ENCODE data around the gene MIPOL1.
"Not testable (repeated sequence)": the region's sequence is repeated elsewhere in the genome, so short reads cannot be mapped to it uniquely, and the experiment has no call there.

MIPOL1 gene

GRCh38 chr14:37289688-37290087 is 92.0 kb downstream of the MIPOL1 start (continued):
- no peak for TF ChIP-seq ZNF23 (tag by site-specific recombination; IDR thresholded peaks at IDR 0.05; ENCODE audit: borderline replicate concordance)
- TF ChIP-seq ZBTB7A (tag by site-specific recombination; IDR thresholded peaks at IDR 0.05; ENCODE audit: low read depth): no peak

GRCh38 chr14:37295262-37295661 is 97.5 kb downstream of the MIPOL1 start:
- H3K9me3 ChIP-seq (ENCODE audit: control insufficient read depth, insufficient read depth, low read depth, low read length); H3K4me3 ChIP-seq (ENCODE audit: low read depth, low read length); H3K27ac ChIP-seq (ENCODE audit: extremely low read depth, low read depth, low read length); POLR2A ChIA-PET; CTCF ChIA-PET; H3K4me1 ChIP-seq (ENCODE audit: control insufficient read depth, insufficient read depth, low read length): not testable (repeated sequence)
- H3K36me3 ChIP-seq (ENCODE audit: control insufficient read depth in 2 of 2, insufficient read depth in 1 of 2, low read length in 2 of 2): peaks cover 4 to 10% of the 10 kb centered on the region in 2 experiments; a peak in 2 of 3 replicates

DNA sequence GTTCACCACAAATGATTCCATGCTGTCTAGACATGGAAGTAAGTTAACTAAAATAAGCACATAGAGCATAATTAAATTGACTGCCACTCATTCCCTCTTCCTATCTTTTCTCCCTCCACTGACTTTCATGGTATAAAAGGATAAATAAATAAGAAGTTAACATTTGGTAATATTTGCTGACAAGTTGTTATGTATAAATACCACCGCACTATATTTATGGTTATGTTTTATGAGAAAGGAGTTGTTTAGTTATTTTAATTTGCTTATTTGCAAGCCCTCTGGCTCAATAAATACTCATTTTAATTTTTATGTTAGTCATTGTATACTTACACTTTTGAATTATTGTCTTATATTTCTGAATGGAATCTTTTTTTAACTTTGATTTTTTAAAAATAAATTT is 113.5 kb downstream of the MIPOL1 start:
- ChIA-PET CTCF (no interaction called here), POLR2A (no interaction called here)
- no peaks in the 10 kb centered on the region for H3K4me1 ChIP-seq (ENCODE audit: control insufficient read depth, insufficient read depth, low read length)
- H3K9me3 ChIP-seq (ENCODE audit: control insufficient read depth, insufficient read depth, low read depth, low read length): no peaks in the 10 kb centered on the region
- TF ChIP-seq ZBTB1 (tag by site-specific recombination; IDR thresholded peaks at IDR 0.05): no peak
- TF ChIP-seq, protein P1, sequence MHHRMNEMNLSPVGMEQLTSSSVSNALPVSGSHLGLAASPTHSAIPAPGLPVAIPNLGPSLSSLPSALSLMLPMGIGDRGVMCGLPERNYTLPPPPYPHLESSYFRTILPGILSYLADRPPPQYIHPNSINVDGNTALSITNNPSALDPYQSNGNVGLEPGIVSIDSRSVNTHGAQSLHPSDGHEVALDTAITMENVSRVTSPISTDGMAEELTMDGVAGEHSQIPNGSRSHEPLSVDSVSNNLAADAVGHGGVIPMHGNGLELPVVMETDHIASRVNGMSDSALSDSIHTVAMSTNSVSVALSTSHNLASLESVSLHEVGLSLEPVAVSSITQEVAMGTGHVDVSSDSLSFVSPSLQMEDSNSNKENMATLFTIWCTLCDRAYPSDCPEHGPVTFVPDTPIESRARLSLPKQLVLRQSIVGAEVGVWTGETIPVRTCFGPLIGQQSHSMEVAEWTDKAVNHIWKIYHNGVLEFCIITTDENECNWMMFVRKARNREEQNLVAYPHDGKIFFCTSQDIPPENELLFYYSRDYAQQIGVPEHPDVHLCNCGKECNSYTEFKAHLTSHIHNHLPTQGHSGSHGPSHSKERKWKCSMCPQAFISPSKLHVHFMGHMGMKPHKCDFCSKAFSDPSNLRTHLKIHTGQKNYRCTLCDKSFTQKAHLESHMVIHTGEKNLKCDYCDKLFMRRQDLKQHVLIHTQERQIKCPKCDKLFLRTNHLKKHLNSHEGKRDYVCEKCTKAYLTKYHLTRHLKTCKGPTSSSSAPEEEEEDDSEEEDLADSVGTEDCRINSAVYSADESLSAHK (tag by site-specific recombination; IDR thresholded peaks at IDR 0.05): no peak
- H3K36me3 ChIP-seq (ENCODE audit: control insufficient read depth in 2 of 2, insufficient read depth in 1 of 2, low read length in 2 of 2): no peaks in the 10 kb centered on the region
- H3K4me3 ChIP-seq (ENCODE audit: low read depth, low read length): no peak overlapping the region
- no peak overlapping the region for H3K27ac ChIP-seq (ENCODE audit: extremely low read depth, low read depth, low read length)

GRCh38 chr14:37318938-37319337 is 121.2 kb downstream of the MIPOL1 start:
- H3K9me3 ChIP-seq (ENCODE audit: control insufficient read depth, insufficient read depth, low read depth, low read length): no peaks in the 10 kb centered on the region
- H3K27ac ChIP-seq (ENCODE audit: extremely low read depth, low read depth, low read length): no peak overlapping the region
- no peak overlapping the region for H3K4me3 ChIP-seq (ENCODE audit: low read depth, low read length)
- no peaks in the 10 kb centered on the region for H3K4me1 ChIP-seq (ENCODE audit: control insufficient read depth, insufficient read depth, low read length)
- TF ChIP-seq, protein P2, sequence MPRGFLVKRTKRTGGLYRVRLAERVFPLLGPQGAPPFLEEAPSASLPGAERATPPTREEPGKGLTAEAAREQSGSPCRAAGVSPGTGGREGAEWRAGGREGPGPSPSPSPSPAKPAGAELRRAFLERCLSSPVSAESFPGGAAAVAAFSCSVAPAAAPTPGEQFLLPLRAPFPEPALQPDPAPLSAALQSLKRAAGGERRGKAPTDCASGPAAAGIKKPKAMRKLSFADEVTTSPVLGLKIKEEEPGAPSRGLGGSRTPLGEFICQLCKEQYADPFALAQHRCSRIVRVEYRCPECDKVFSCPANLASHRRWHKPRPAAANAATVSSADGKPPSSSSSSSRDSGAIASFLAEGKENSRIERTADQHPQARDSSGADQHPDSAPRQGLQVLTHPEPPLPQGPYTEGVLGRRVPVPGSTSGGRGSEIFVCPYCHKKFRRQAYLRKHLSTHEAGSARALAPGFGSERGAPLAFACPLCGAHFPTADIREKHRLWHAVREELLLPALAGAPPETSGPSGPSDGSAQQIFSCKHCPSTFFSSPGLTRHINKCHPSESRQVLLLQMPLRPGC (tag by site-specific recombination; IDR thresholded peaks at IDR 0.05): no peak
- TF ChIP-seq, protein P3, sequence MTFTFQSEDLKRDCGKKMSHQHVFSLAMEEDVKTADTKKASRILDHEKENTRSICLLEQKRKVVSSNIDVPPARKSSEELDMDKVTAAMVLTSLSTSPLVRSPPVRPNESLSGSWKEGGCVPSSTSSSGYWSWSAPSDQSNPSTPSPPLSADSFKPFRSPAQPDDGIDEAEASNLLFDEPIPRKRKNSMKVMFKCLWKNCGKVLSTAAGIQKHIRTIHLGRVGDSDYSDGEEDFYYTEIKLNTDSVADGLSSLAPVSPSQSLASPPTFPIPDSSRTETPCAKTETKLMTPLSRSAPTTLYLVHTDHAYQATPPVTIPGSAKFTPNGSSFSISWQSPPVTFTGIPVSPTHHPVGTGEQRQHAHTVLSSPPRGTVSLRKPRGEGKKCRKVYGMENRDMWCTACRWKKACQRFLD (tag by site-specific recombination; IDR thresholded peaks at IDR 0.05): no peak
- TF ChIP-seq, protein P4, sequence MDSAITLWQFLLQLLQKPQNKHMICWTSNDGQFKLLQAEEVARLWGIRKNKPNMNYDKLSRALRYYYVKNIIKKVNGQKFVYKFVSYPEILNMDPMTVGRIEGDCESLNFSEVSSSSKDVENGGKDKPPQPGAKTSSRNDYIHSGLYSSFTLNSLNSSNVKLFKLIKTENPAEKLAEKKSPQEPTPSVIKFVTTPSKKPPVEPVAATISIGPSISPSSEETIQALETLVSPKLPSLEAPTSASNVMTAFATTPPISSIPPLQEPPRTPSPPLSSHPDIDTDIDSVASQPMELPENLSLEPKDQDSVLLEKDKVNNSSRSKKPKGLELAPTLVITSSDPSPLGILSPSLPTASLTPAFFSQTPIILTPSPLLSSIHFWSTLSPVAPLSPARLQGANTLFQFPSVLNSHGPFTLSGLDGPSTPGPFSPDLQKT (IDR thresholded peaks at IDR 0.05; ENCODE audit: borderline replicate concordance, low read depth, low read length): no peak
- no peak for TF ChIP-seq ZNF530 (tag by site-specific recombination; IDR thresholded peaks at IDR 0.05; ENCODE audit: low read depth)
- no peak for TF ChIP-seq SETDB1 (IDR thresholded peaks at IDR 0.05; ENCODE audit: insufficient read length, low read length)
- no peak for TF ChIP-seq ZNF623 (tag by site-specific recombination; IDR thresholded peaks at IDR 0.05)
- TF ChIP-seq ZNF354C (tag by site-specific recombination; IDR thresholded peaks at IDR 0.05; ENCODE audit: borderline replicate concordance, low read depth): no peak
- no peak for TF ChIP-seq ZNF133 (tag by site-specific recombination; IDR thresholded peaks at IDR 0.05)
- no peak for TF ChIP-seq ZNF548 (tag by site-specific recombination; IDR thresholded peaks at IDR 0.05)
- TF ChIP-seq ZNF19 (tag by site-specific recombination; IDR thresholded peaks at IDR 0.05; ENCODE audit: low read depth): no peak
- no peak for TF ChIP-seq ZNF404 (tag by site-specific recombination; IDR thresholded peaks at IDR 0.05)
- ChIA-PET POLR2A (no interaction called here), CTCF (no interaction called here)
- H3K36me3 ChIP-seq (ENCODE audit: control insufficient read depth in 2 of 2, insufficient read depth in 1 of 2, low read length in 2 of 2): no peaks in the 10 kb centered on the region
